ENCODE measurements around the gene EMC7. TPM values are rescaled to one million over a fixed set of nuclear protein-coding genes. Genes with fewer than 3 reads are reported as not detected.

EMC7 gene
- total RNA-seq, 1 donor from 2014 or later: 31.9 TPM

- no peaks in the 10 kb centered on the region for H3K9me3 Mint-ChIP-seq
- peak overlapping the region; percentile 94 for H3K27ac Mint-ChIP-seq
- ChIA-PET POLR2A (interaction anchor here (1.0 to 1.7 kb wide), 5 partner anchors 19 to 330 kb away, joined by 3 to 14 read pairs (median 9); partner anchors contain the start of genes EMC4, EMC7 and PGBD4), CTCF (interaction anchor here (1.7 kb wide), 1 partner anchor 170 kb away, joined by 5 read pairs; the partner anchor contains the start of gene KATNBL1)
- no peak for ATAC-seq (ENCODE audit: low read depth)
- intact Hi-C loops (cut with micrococcal nuclease): loop anchor here (1.0 to 10.0 kb wide), 5 partner anchors 62 to 1508 kb away; partner anchors contain the start of genes DPH6, EMC7, FMN1 and NOP10
- no peak for DNase-seq
- no peaks in the 10 kb centered on the region for H3K27me3 Mint-ChIP-seq
- peak overlapping the region; percentile 79 for H3K4me3 Mint-ChIP-seq
- no peaks in the 10 kb centered on the region for H3K36me3 Mint-ChIP-seq (ENCODE audit: low read depth)
- H3K4me1 Mint-ChIP-seq: peaks cover 18% of the 10 kb centered on the region
- TF ChIP-seq CTCF (IDR thresholded peaks at IDR 0.05): no peak
These were observed 61.9 kb downstream of the EMC7 start for GRCh38 chr15:34039790-34040113.

- POLR2A ChIA-PET: interaction anchor here (0.6 to 1.7 kb wide), 7 partner anchors 18 to 330 kb away, joined by 3 to 14 read pairs (median 7); partner anchors contain the start of genes EMC4, EMC7 and PGBD4
- Mint-ChIP-seq H3K4me3 (peak within 1 kb of the TSS; percentile 92), H3K4me1 (peaks cover 18% of the 10 kb centered on the region)
These were observed 62.5 kb downstream of the EMC7 start, which contains the start of gene AVEN for GRCh38 chr15:34038871-34039789. AVEN (minus strand) TSS chr15:34039204; CDS start chr15:34039046, 158 bp downstream.

GRCh38 chr15:34038023-34038870, 63.4 kb downstream of the EMC7 start:
- intact Hi-C loops (cut with micrococcal nuclease): loop anchor here (1.0 to 10.0 kb wide), 7 partner anchors 24 to 1509 kb away; partner anchors contain the start of genes DPH6, FMN1, KATNBL1 and LPCAT4
- Mint-ChIP-seq H3K27ac (peak overlapping the region; percentile 89), H3K36me3 (ENCODE audit: low read depth) (no peaks in the 10 kb centered on the region), H3K27me3 (no peaks in the 10 kb centered on the region), H3K4me3 (peak overlapping the region; percentile 92), H3K4me1 (peaks cover 18% of the 10 kb centered on the region), H3K9me3 (no peaks in the 10 kb centered on the region)
- peak; percentile 71 for DNase-seq
- ChIA-PET POLR2A (interaction anchor here (1.1 to 1.7 kb wide), 6 partner anchors 64 to 331 kb away, joined by 3 to 14 read pairs (median 7); partner anchors contain the start of genes EMC4, EMC7, LPCAT4 and PGBD4), CTCF (no interaction called here)
- peak; percentile 79 for ATAC-seq (ENCODE audit: low read depth)
- TF ChIP-seq CTCF (IDR thresholded peaks at IDR 0.05): no peak

More at GRCh38 chr15:34038871-34039789, 62.5 kb downstream of the EMC7 start, which contains the start of gene AVEN:
- DNase-seq: no peak
- no peak for TF ChIP-seq CTCF (IDR thresholded peaks at IDR 0.05)
- H3K27ac Mint-ChIP-seq: peak within 1 kb of the TSS; percentile 94
- H3K36me3 Mint-ChIP-seq (ENCODE audit: low read depth): no peaks in the 10 kb centered on the region
- intact Hi-C loops (cut with micrococcal nuclease): loop anchor here (1.0 to 10.0 kb wide), 8 partner anchors 23 to 1508 kb away; partner anchors contain the start of genes DPH6, EMC7, FMN1 and KATNBL1
- peak; percentile 64 for ATAC-seq (ENCODE audit: low read depth)
- CTCF ChIA-PET: interaction anchor here (1.7 kb wide), 1 partner anchor 171 kb away, joined by 5 read pairs; the partner anchor contains the start of gene KATNBL1
- no peaks in the 10 kb centered on the region for H3K27me3 Mint-ChIP-seq
- H3K9me3 Mint-ChIP-seq: no peaks in the 10 kb centered on the region

Other genes with a start within 250 kb of the EMC7 start
- gene CHRM5, start 133.4 kb downstream of the EMC7 start, total RNA-seq: not detected in 2 replicates
- 14.1 and 15.7 TPM in 2 replicates for gene AVEN, start 62.7 kb downstream of the EMC7 start, total RNA-seq
- 4.8 and 5.3 TPM in 2 replicates for gene PGBD4, start 221 bp upstream of the EMC7 start, total RNA-seq
- gene KATNBL1, start 108.2 kb upstream of the EMC7 start, total RNA-seq: 46.2 and 53.3 TPM in 2 replicates
- 63.5 and 71.9 TPM in 2 replicates for gene EMC4, start 123.2 kb upstream of the EMC7 start, total RNA-seq
- gene SLC12A6, start 235.9 kb upstream of the EMC7 start, total RNA-seq: 61.3 and 74.4 TPM in 2 replicates
- gene NOP10, start 241.3 kb upstream of the EMC7 start, total RNA-seq: 116 and 130 TPM in 2 replicates
- gene NUTM1, start 241.5 kb upstream of the EMC7 start, total RNA-seq: not detected in 2 replicates